ENCODE results near the gene CANX. TPM values are rescaled to one million over a fixed set of nuclear protein-coding genes. Genes with fewer than 3 reads are reported as not detected.

CANX gene
- total RNA-seq, 3 donors from 2014 or later (not counting 1 experiment from before 2014, with no cell fraction given) = 233 to 291 (median 260) TPM

Other genes with a start within 250 kb of the CANX start
- 10 to 100 TPM; 40.4 to 48.7 (median 46.6) TPM for gene RUFY1, start 148.4 kb upstream of the CANX start, total RNA-seq
- gene HNRNPH1, start 75.3 kb upstream of the CANX start, total RNA-seq = 1,000 to 10,000 TPM; 1,749 to 2,212 (median 1,853) TPM
- gene CBY3, start 17.9 kb upstream of the CANX start, total RNA-seq = not detected
- gene MAML1, start 33.9 kb downstream of the CANX start, total RNA-seq = 10 to 100 TPM; 28.8 to 45.4 (median 37.6) TPM
- 1 to 10 TPM; 3.0 to 5.4 (median 3.5) TPM for gene LTC4S, start 95.0 kb downstream of the CANX start, total RNA-seq
- 100 to 1,000 TPM; 143 to 159 (median 144) TPM for gene MGAT4B, start 107.9 kb downstream of the CANX start, total RNA-seq
- gene SQSTM1, start 121.9 kb downstream of the CANX start, total RNA-seq = 100 to 1,000 TPM; 474 to 707 (median 657) TPM
- gene MRNIP, start 159.8 kb downstream of the CANX start, total RNA-seq = 10 to 100 TPM; 19.7 to 40.2 (median 25.4) TPM
- gene TBC1D9B, start 208.9 kb downstream of the CANX start, total RNA-seq = 100 to 1,000 TPM; 102 to 115 (median 113) TPM

Measured in natural killer cell (primary cell).